Uterus (tissue), 4 donors: ENCODE results near the gene TMEM87A. TPM values are rescaled to one million over a fixed set of nuclear protein-coding genes. Genes with fewer than 3 reads are reported as not detected.
A peak's percentile ranks its signal among the peaks of the same experiment; 100 is the strongest.

Experiments used
- DNase-seq, 2 donors: peaks; one replicate each; pipeline ENCODE4 v3.0.0-alpha.2; 2019 to 2020
- H3K27ac ChIP-seq, 2 donors: fragments of 200-600 bp; sonication (generic); 1 replicate in 1 of 2; 2 replicates in 1 of 2; pipeline ENCODE4 v1.5.1; 2016 to 2018
- H3K27me3 ChIP-seq, 2 donors: fragments of 200-600 bp; sonication (generic); one replicate each; pipeline ENCODE4 v1.5.1; 2018 to 2019; ENCODE audit warnings: control low read depth in 1 of 2
- H3K36me3 ChIP-seq, 2 donors: fragments of 200-600 bp; sonication (generic); one replicate each; pipeline ENCODE4 v1.5.1; 2019; ENCODE audit warnings: control low read depth in 1 of 2
- H3K4me1 ChIP-seq, 2 donors: fragments of 200-600 bp; sonication (generic); one replicate each; pipeline ENCODE4 v1.5.1; 2018 to 2019; ENCODE audit warnings: control low read depth in 1 of 2
- H3K4me3 ChIP-seq, 2 donors: fragments of 200-600 bp; sonication (generic); 1 replicate in 1 of 2; 2 replicates in 1 of 2; pipeline ENCODE4 v1.5.1; 2018 to 2019; ENCODE audit warnings: mild to moderate bottlenecking in 1 of 2
- H3K9me3 ChIP-seq, 2 donors: fragments of 200-600 bp; sonication (generic); one replicate each; pipeline ENCODE4 v1.5.1; 2019; ENCODE audit warnings: control low read depth in 1 of 2
- CTCF ChIP-seq, 4 experiments: fragments of 200-600 bp in 2 of 4; fragments of 450-650 bp in 2 of 4; sonication (generic) in 2 of 4; IDR thresholded peaks; one replicate each; pipeline ENCODE4 v1.5.1; 2016 to 2019; ENCODE audit warnings: antibody characterized with exemption in 4 of 4, mild to moderate bottlenecking in 2 of 4, moderate library complexity in 1 of 4
- POLR2A ChIP-seq, 2 donors: fragments of 450-650 bp; IDR thresholded peaks; one replicate each; pipeline ENCODE4 v1.6.1; 2016; ENCODE audit warnings: antibody characterized with exemption in 2 of 2, mild to moderate bottlenecking in 1 of 2, moderate library complexity in 1 of 2
- intact Hi-C: fragments of 100-400 bp; cut with DNase I; formaldehyde crosslinking; loops from one replicate; pipeline ENCODE4 v1.15.1; 2023; ENCODE audit warnings: low total_unique reads
- microRNA counts, 2 donors: library from miRNA; unstranded; fragments of <30 nt; microRNA quantifications; one replicate each; lab custom pipeline; 2016 to 2017
- microRNA-seq: library from miRNA; unstranded; fragments of <30 nt; microRNA quantifications from one replicate; pipeline ENCODE4, GENCODE V29; 2016; ENCODE audit warnings: borderline microRNAs expressed, borderline replicate concordance
- small RNA-seq: library from RNA; depleted of rRNA; stranded (forward); fragments of <200 nt; gene quantifications from one replicate; pipeline ENCODE3, GENCODE V24; 2016
- total RNA-seq, 4 donors: library from RNA; depleted of rRNA in 3 of 4; stranded (reverse); fragments of >200 nt in 3 of 4; gene quantifications; one replicate each; pipeline versions ENCODE4 v1.1.0 to v1.2.4, GENCODE V29; 2014 to 2023
- donor health status: DM: yes; HTN: yes; CAD: no.

TMEM87A gene
- total RNA-seq, 4 donors from 2014 or later, result 25.4 to 96.5 (median 66.6) TPM

- Histone ChIP-seq H3K9me3 (no peaks in the 10 kb centered on the region), H3K4me3 (no peak overlapping the region), H3K36me3 (no peaks in the 10 kb centered on the region), H3K27ac (no peak overlapping the region), H3K4me1 (no peaks in the 10 kb centered on the region), H3K27me3 (no peaks in the 10 kb centered on the region)
- intact Hi-C loops, result no loop called here
- TF ChIP-seq CTCF (IDR thresholded peaks at IDR 0.05) (no peak), POLR2A (IDR thresholded peaks at IDR 0.05) (no peak)
- DNase-seq, result no peak
Measured at GRCh38 chr15:42166225-42166940, 106.8 kb downstream of the TMEM87A start.

GRCh38 chr15:42165106-42165505, 108.1 kb downstream of the TMEM87A start:
- TF ChIP-seq POLR2A (IDR thresholded peaks at IDR 0.05), result no peak
- TF ChIP-seq CTCF (IDR thresholded peaks at IDR 0.05), result no peak
- Histone ChIP-seq H3K36me3 (no peaks in the 10 kb centered on the region), H3K4me3 (no peak overlapping the region), H3K9me3 (no peaks in the 10 kb centered on the region), H3K27me3 (no peaks in the 10 kb centered on the region), H3K27ac (no peak overlapping the region), H3K4me1 (no peaks in the 10 kb centered on the region)
- intact Hi-C loops, result no loop called here
- DNase-seq, result no peak

GRCh38 chr15:42163947-42164550, 109.2 kb downstream of the TMEM87A start:
- Histone ChIP-seq H3K36me3 (no peaks in the 10 kb centered on the region), H3K27me3 (no peaks in the 10 kb centered on the region), H3K9me3 (no peaks in the 10 kb centered on the region), H3K4me1 (no peaks in the 10 kb centered on the region), H3K27ac (no peak overlapping the region), H3K4me3 (no peak overlapping the region)
- no peak for DNase-seq
- intact Hi-C loops, result no loop called here
- no peak for TF ChIP-seq POLR2A (IDR thresholded peaks at IDR 0.05)
- no peak for TF ChIP-seq CTCF (IDR thresholded peaks at IDR 0.05)

GRCh38 chr15:42163291-42163690, 109.9 kb downstream of the TMEM87A start:
- no peaks in the 10 kb centered on the region for H3K4me1 ChIP-seq
- no peaks in the 10 kb centered on the region for H3K36me3 ChIP-seq
- no peak overlapping the region for H3K4me3 ChIP-seq
- H3K27ac ChIP-seq, result no peak overlapping the region
- H3K9me3 ChIP-seq, result no peaks in the 10 kb centered on the region
- no peak for TF ChIP-seq CTCF (IDR thresholded peaks at IDR 0.05)
- TF ChIP-seq POLR2A (IDR thresholded peaks at IDR 0.05), result no peak
- no peaks in the 10 kb centered on the region for H3K27me3 ChIP-seq
- no peak for DNase-seq
- intact Hi-C loops, result no loop called here

MicroRNAs within 50 kb of the gene (microRNA counts, 767-probe panel; counts per million panel counts)
- 0 counts per million in 2 donors for microRNA hsa-miR-627 (lab: Ali Mortazavi, UCI)

Small RNAs within 50 kb of the gene (microRNA-seq; reads per million reads assigned to microRNA genes)
- 5.9 reads per million, percentile 7 among the genes with 10 or more reads in this experiment for gene MIR627

Small RNAs within 50 kb of the gene (small RNA-seq; reads per million reads assigned to genes)
- not detected for gene MIR627

Other genes starting within 250 kb of the TMEM87A start
- gene PLA2G4D, start 178.9 kb downstream of the TMEM87A start, total RNA-seq, result under 1 TPM in 1 of 4 donors, not detected in 3; 0.07 TPM
- 1 to 10 TPM in 1 of 4 donors, under 1 TPM in 2, not detected in 1; 0.26 to 1.5 (median 0.29) TPM for gene PLA2G4F, start 116.8 kb downstream of the TMEM87A start, total RNA-seq
- 100 to 1,000 TPM in 1 of 4 donors, 10 to 100 TPM in 3; 59.1 to 101 (median 73.1) TPM for gene VPS39, start 65.1 kb downstream of the TMEM87A start, total RNA-seq
- gene GANC, start 232 bp downstream of the TMEM87A start, total RNA-seq, result 10 to 100 TPM; 11.8 to 48.9 (median 41.3) TPM
- 10 to 100 TPM in 2 of 4 donors, 1 to 10 TPM in 1, under 1 TPM in 1; 0.29 to 17.4 (median 9.4) TPM for gene CAPN3, start 86.1 kb upstream of the TMEM87A start, total RNA-seq
- gene ZNF106, start 217.7 kb upstream of the TMEM87A start, total RNA-seq, result 10 to 100 TPM; 56.6 to 95.0 (median 72.0) TPM
- gene SNAP23, start 222.2 kb upstream of the TMEM87A start, total RNA-seq, result 100 to 1,000 TPM in 1 of 4 donors, 10 to 100 TPM in 3; 79.1 to 155 (median 84.2) TPM